ENCODE data around the gene RSPH10B2.
"Not testable (repeated sequence)": the region's sequence is repeated elsewhere in the genome, so short reads cannot be mapped to it uniquely, and the experiment has no call there.

RSPH10B2 gene

DNA sequence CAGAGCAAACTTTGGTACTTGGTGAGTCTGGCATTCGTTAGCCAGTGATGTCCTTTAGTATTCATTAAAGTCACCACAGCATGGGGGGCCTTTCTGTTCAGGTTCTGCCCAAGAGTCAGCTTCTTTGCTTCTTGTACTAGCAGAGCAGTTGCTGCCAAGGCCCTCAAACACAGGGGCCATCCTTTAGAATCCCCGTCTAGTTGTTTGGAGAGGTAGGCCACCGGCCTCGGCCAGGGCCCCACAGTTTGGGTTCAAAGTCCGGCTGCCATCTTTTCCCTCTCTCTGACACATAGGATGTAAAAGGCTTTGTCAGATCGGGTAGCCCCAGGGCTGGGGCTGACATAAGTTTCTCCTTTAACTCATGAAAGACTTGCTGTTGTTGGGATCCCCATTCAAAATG lies 89.8 kb downstream of the RSPH10B2 start:
- not testable (repeated sequence) for DNase-seq

DNA sequence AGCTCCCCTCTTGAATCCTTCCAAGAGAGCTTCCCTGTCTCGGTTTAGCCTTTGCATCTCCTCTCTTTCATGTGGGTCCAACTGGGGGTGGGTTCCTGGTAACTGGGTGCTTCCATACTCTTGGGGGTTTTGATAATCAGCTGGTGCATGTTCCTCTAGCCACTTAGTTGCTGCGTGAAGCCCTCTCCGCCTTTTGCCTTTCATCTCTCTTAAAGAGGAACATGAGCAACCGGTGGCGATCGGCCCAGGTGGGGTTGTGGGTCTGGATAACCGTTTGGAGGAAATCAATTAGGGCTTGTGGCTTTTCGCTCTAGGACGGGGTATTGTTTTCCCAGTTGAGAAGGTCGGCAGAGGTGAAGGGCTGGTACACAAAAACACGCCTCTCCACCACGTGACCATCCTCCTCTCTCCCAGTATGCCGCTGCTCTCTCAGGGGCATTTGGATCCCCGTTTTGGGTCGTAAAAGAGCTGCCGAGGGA lies 92.1 kb downstream of the RSPH10B2 start:
- DNase-seq, result not testable (repeated sequence)

DNA sequence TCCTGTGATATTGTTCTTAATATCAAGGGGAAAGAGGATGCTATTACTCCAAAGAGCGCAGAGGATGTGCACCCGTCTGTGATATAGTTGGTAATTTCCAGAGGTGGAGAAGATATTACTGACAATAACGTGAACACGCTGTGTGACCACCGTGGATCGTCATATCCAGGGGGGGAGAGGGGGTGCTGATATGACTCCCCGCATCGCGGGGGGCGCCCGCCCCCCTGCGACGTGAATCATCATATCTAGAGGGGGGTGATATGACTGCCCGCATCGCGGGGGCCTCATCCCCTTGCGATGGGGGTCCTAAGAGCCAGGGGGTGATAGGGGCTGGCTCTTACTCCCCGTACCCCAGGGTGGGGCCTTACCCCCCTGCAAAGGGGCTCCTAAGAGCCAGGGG lies 93.8 kb downstream of the RSPH10B2 start:
- DNase-seq, result not testable (repeated sequence)

Measured in midbrain (tissue), 1 donor.